Keratinocyte (primary cell): ENCODE results near the gene SLC22A31. TPM values are rescaled to one million over a fixed set of nuclear protein-coding genes. Genes with fewer than 3 reads are reported as not detected.

Experiments used
- DNase-seq: peaks from one replicate; pipeline ENCODE4 v3.0.0-alpha.2; 2011; ENCODE audit warnings: low read depth, missing footprints, low spot score
- FAIRE-seq: peaks from 2 replicates; lab custom pipeline; 2011; peaks lifted over from hg19 to GRCh38; lab: Jason Lieb, UNC
- H2AFZ ChIP-seq: 2 replicates; pipeline ENCODE4 v1.6.0; 2012; ENCODE audit warnings: low read length, control low read depth, inconsistent platforms; ENCODE audit not compliant: control insufficient read depth
- H3K27ac ChIP-seq: 2 replicates; pipeline ENCODE4 v1.5.1; 2011; ENCODE audit warnings: low read length; ENCODE audit not compliant: control insufficient read depth, insufficient read depth
- H3K27me3 ChIP-seq: 3 replicates; pipeline ENCODE4 v1.6.0; 2011; ENCODE audit warnings: low read length; ENCODE audit not compliant: control insufficient read depth, insufficient read depth; ENCODE audit errors: extremely low read depth
- H3K36me3 ChIP-seq, 2 experiments: 2 replicates in 1 of 2; 3 replicates in 1 of 2; pipeline ENCODE4 v1.5.1; 2011; ENCODE audit warnings: low read length in 2 of 2, mild to moderate bottlenecking in 1 of 2; ENCODE audit not compliant: control insufficient read depth in 2 of 2, insufficient read depth in 2 of 2; ENCODE audit errors: extremely low read depth in 1 of 2
- H3K4me1 ChIP-seq: 3 replicates; pipeline ENCODE4 v1.5.1; 2011; ENCODE audit warnings: low read length; ENCODE audit not compliant: control insufficient read depth, insufficient read depth; ENCODE audit errors: extremely low read depth
- H3K4me2 ChIP-seq: 3 replicates; pipeline ENCODE4 v1.6.0; 2011; ENCODE audit warnings: low read depth, low read length; ENCODE audit not compliant: control insufficient read depth, insufficient read depth; ENCODE audit errors: extremely low read depth
- H3K4me3 ChIP-seq, 3 experiments: fragments of 200-600 bp in 1 of 3; sonication (generic) in 1 of 3; 2 replicates in 2 of 3; 3 replicates in 1 of 3; pipeline ENCODE4 v1.5.1; 2011 to 2016; ENCODE audit warnings: low read length in 3 of 3, mild to moderate bottlenecking in 3 of 3, control low read depth in 2 of 3, inconsistent platforms in 1 of 3, low read depth in 1 of 3, mixed read lengths in 1 of 3, mixed run types in 1 of 3, moderate library complexity in 1 of 3; ENCODE audit not compliant: control insufficient read depth in 2 of 3, insufficient read depth in 2 of 3; ENCODE audit errors: extremely low read depth in 1 of 3
- H3K79me2 ChIP-seq: 2 replicates; pipeline ENCODE4 v1.6.0; 2012; ENCODE audit warnings: low read length; ENCODE audit not compliant: control insufficient read depth, insufficient read depth
- H3K9ac ChIP-seq: 3 replicates; pipeline ENCODE4 v1.6.0; 2011; ENCODE audit warnings: low read length; ENCODE audit not compliant: control insufficient read depth, insufficient read depth; ENCODE audit errors: extremely low read depth
- H3K9me1 ChIP-seq: 3 replicates; pipeline ENCODE4 v1.6.0; 2011; ENCODE audit warnings: low read length; ENCODE audit not compliant: control insufficient read depth, insufficient read depth; ENCODE audit errors: extremely low read depth
- H3K9me3 ChIP-seq: 2 replicates; pipeline ENCODE4 v1.5.1; 2012; ENCODE audit warnings: low read depth, low read length; ENCODE audit not compliant: control insufficient read depth
- H4K20me1 ChIP-seq: 3 replicates; pipeline ENCODE4 v1.6.0; 2011; ENCODE audit warnings: low read length; ENCODE audit not compliant: control insufficient read depth, insufficient read depth; ENCODE audit errors: extremely low read depth
- CTCF ChIP-seq, 3 experiments: IDR thresholded peaks in 1 of 3; conservative IDR thresholded peaks in 1 of 3; optimal IDR thresholded peaks in 1 of 3; 2 replicates in 2 of 3; 3 replicates in 1 of 3; pipeline versions ENCODE3 to v1.5.1; 2011; ENCODE audit warnings: low read length in 3 of 3, mild to moderate bottlenecking in 3 of 3, moderate library complexity in 2 of 3, control low read depth in 1 of 3, inconsistent platforms in 1 of 3; ENCODE audit not compliant: insufficient read depth in 2 of 3; ENCODE audit errors: extremely low read depth in 1 of 3
- EZH2 ChIP-seq: IDR thresholded peaks from one replicate; pipeline ENCODE4 v1.6.1; 2012; ENCODE audit warnings: inconsistent platforms, mild to moderate bottlenecking, low read length, moderate library complexity
- dilution Hi-C: fragments of 300-500 bp; cut with MboI; formaldehyde crosslinking; loops from one replicate; pipeline ENCODE4 v1.7.0; 2020; ENCODE audit warnings: low sequenced_read_pairs; ENCODE audit not compliant: extremely low pct_ligation_motif_present
- polyA plus RNA-seq, 5 experiments: library from polyadenylated mRNA; depleted of rRNA in 3 of 5; stranded (reverse) in 3 of 5; stranded (forward) in 1 of 5; unstranded in 1 of 5; fragments of >200 nt; gene quantifications; 1 replicate in 1 of 5; 2 replicates in 3 of 5; 3 replicates in 1 of 5; pipeline versions ENCODE4 v1.2.1 to v1.2.3, GENCODE V29; 2011 to 2012; ENCODE audit warnings: missing spikeins in 2 of 5, low read depth in 1 of 5, low replicate concordance in 1 of 5

SLC22A31 gene
- polyA plus RNA-seq, 1 donor (not counting 4 experiments of a cell fraction or from before 2014, with no cell fraction given) = not detected

- dilution Hi-C loops = no loop called here
- Histone ChIP-seq H4K20me1 (no peaks in the 10 kb centered on the region), H3K27ac (no peak overlapping the region), H3K9me3 (peaks cover 10% of the 10 kb centered on the region), H3K79me2 (no peaks in the 10 kb centered on the region), H3K27me3 (peaks cover 28% of the 10 kb centered on the region), H3K9ac (no peak overlapping the region), H3K4me2 (no peak overlapping the region), H3K36me3 (no peaks in the 10 kb centered on the region), H3K9me1 (no peaks in the 10 kb centered on the region), H2AFZ (no peak overlapping the region), H3K4me3 (no peak overlapping the region), H3K4me1 (no peaks in the 10 kb centered on the region)
- FAIRE-seq = no peak
- DNase-seq = no peak
- TF ChIP-seq EZH2 (no peak), CTCF (optimal IDR thresholded peaks at IDR 0.05 in 1 of 3, IDR thresholded peaks at IDR 0.05 in 1 of 3, conservative IDR thresholded peaks at IDR 0.05 in 1 of 3; ENCODE audit: extremely low read depth in 1 of 3, insufficient read depth in 2 of 3, low read length in 3 of 3) (no peak)
Observed at GRCh38 chr16:89159066-89159849, 41.1 kb downstream of the SLC22A31 start.

GRCh38 chr16:89157778-89158177 is 42.6 kb downstream of the SLC22A31 start:
- DNase-seq = no peak
- no peak overlapping the region for H3K9ac ChIP-seq
- TF ChIP-seq CTCF (optimal IDR thresholded peaks at IDR 0.05 in 1 of 3, IDR thresholded peaks at IDR 0.05 in 1 of 3, conservative IDR thresholded peaks at IDR 0.05 in 1 of 3; ENCODE audit: extremely low read depth in 1 of 3, insufficient read depth in 2 of 3, low read length in 3 of 3) = no peak
- TF ChIP-seq EZH2 = no peak
- no peaks in the 10 kb centered on the region for H3K4me1 ChIP-seq
- dilution Hi-C loops = no loop called here
- no peak overlapping the region for H2AFZ ChIP-seq
- no peaks in the 10 kb centered on the region for H3K36me3 ChIP-seq
- H3K9me1 ChIP-seq = no peaks in the 10 kb centered on the region
- H3K4me3 ChIP-seq = no peak overlapping the region
- peaks cover 31% of the 10 kb centered on the region for H3K27me3 ChIP-seq
- H3K79me2 ChIP-seq = no peaks in the 10 kb centered on the region
- H3K27ac ChIP-seq = no peak overlapping the region
- peaks cover 10% of the 10 kb centered on the region for H3K9me3 ChIP-seq
- H3K4me2 ChIP-seq = no peak overlapping the region
- H4K20me1 ChIP-seq = no peaks in the 10 kb centered on the region
- FAIRE-seq = peak; percentile 46
